Activated CD4-positive, alpha-beta T cell treated with anti-CD3 and anti-CD28 coated beads for 24 hours (primary cell): ENCODE data around the gene EFNA5.

Source experiments
- DNase-seq, 2 donors: peaks; one replicate each; pipeline ENCODE4 v3.0.0-alpha.2; 2020; ENCODE audit warnings: low read depth in 2 of 2

The EFNA5 gene

DNA sequence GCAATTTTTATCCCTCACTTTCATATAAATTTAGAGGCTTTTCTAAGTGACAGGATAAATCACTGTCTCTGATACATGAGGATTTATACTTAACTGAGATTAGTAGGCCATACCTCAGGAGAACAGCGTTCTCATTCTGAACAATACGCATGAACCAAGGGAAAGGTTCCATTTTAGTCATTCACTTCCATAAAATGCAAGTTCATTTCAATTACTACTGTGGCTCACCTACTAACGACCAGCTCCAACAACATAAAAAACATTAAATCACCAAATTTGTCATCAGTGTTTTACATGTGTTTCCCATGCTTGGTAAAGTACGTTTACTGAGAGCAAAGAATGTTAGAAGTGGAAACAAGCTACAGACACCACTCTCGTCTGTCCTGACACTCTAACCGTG is 67.4 kb downstream of the EFNA5 start:
- no peak for DNase-seq

GRCh38 chr5:107602896-107603295 is 67.8 kb downstream of the EFNA5 start:
- no peak for DNase-seq

- DNase-seq, result no peak
These were observed 69.7 kb downstream of the EFNA5 start for GRCh38 chr5:107601076-107601475.

DNA sequence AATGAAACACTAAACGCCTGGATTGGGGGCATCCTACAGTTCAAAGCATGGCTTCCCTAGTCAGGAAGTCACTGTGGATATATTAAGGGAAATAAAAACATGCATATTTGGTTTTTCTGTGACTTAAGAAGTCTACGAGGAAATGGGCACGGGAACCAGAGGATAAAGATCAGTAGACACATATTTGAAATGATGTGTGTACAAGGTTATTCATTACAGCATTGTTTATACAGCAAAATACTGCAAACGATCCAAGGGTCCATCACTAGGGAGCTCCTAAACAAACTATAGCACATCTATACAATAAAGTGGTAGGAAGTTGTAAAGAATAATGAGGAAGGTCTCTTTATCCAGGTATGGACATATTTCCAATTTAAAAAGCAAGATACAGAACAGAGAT is 71.8 kb downstream of the EFNA5 start:
- DNase-seq, result no peak

GRCh38 chr5:107597803-107598202 is 72.9 kb downstream of the EFNA5 start:
- no peak for DNase-seq

DNA sequence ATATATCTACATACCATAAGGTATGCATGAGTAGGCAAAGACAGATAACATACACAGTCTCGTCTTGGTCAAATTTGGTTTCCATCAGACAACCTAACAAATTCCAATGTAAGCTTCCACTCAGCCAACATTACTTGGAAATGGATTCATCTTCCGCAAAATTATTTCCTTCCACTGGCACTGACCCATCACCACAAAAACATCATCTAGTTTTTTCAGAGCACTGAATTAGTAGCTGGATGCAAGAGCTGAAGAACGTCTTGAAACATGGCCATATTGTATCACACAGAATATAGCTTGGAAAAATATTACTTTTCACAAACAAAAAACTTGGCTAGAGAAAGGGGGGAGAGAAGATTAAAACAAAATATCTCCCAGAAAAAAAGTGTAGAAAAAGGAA is 73.5 kb downstream of the EFNA5 start:
- no peak for DNase-seq

- DNase-seq, result no peak
These were observed 76.3 kb downstream of the EFNA5 start for GRCh38 chr5:107594253-107595045.

DNA sequence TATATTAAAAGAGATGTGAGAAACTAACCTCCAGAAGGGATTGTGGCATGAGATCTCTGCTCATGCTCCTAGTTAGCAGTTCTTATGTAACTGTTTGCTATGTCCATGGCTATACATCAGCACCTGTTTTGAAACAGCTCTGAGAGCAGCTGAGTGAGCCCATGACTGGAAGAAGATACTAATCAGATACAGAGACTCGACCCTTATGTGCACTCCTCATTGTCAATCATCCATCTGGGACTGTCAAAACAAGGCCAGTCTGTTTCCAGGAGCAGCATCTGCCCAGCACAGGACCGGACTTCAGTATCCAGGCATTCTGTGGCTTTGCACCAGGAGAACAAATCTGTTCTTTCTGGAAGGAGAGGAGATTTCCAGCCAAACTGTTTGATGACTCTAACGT is 77.7 kb downstream of the EFNA5 start:
- DNase-seq, result no peak

DNA sequence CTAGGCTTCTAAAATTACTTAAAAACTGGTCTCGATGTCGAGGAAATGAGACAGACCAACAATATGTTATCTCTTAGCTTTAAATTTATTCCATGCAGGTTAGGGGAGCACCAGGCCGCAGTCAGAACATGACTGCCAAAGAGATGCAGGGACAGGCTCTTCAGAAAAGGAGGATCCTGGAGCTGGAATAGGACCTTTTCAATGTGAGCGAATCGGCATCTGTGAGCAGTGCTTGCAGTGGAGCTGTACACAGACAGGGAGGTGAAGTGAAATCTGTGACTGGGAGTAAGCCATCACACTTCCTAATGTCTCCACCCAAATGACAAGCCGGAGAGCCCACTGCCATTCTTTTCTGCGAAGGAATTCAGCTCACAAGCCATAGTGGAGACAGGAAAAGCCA is 78.2 kb downstream of the EFNA5 start:
- no peak for DNase-seq

- no peak for DNase-seq
These were observed 80.1 kb downstream of the EFNA5 start for GRCh38 chr5:107590686-107591085.

DNA sequence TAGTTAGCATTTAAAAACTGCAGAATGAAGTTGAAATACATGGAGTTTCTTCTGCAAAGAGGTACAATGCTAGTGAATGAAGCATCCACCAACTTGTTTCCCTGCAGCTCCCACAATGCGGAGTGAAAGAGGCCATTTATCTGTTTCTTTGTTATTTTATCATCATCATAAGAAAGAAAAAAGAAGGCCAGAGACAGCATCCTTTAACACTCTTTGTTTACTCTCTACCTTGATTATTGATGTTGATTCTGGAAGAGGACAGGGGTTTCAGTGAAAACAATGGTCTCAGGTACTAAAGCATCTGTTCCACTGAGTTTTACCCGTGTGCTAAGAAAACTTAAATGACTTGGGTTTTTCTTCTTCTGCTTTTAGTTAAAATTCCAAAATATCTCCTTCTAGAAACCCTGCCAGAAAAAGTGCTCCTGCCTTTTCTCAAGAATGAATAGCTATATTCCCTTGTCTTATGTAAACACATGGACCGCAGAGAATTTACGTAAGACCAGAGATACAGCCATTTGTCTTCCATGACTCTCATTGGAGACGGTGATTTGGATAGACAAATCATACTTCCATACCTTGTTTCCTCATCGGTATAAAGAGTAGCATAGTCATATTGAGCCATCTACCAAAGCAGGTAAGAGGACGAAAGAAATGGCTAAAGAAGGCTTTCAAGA is 81.1 kb downstream of the EFNA5 start:
- no peak for DNase-seq

GRCh38 chr5:107582625-107583024 is 88.1 kb downstream of the EFNA5 start:
- no peak for DNase-seq

- no peak for DNase-seq
These were observed 89.6 kb downstream of the EFNA5 start for GRCh38 chr5:107580889-107581820.

- no peak for DNase-seq
These were observed 92.6 kb downstream of the EFNA5 start for GRCh38 chr5:107578051-107578635.

GRCh38 chr5:107577394-107577950 is 93.3 kb downstream of the EFNA5 start:
- no peak for DNase-seq

DNA sequence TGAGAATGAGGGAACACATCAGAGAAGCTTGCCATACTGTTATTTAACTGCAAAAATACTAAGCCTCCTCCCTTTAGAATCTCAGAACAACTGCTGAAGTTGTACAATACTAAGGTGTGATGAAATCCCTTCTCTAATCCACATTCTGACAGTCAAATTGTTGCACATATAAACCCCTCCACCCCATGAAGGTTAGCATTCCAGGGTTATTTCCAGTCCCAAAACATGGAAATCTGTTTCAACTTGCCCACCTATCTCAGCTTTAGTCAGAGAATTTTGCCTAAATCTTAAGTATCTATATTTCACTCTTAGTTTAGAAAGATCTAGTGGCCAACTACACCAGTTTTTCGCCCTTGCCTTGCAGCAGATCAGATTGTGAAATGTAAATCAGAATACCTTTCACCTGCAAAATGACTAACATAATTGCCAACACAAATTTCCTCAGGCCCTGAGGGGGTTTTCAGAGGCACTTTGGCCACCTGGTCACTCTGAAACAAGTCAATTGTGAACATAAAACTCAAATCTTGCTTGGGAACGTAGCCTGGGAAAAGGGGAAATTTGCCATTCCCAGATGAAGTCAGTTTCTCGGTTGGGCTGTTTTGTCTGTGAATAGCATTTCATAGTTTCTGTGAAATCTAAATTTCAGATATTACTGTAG is 93.9 kb downstream of the EFNA5 start:
- DNase-seq, result no peak

GRCh38 chr5:107576155-107576554 is 94.6 kb downstream of the EFNA5 start:
- DNase-seq, result no peak

DNA sequence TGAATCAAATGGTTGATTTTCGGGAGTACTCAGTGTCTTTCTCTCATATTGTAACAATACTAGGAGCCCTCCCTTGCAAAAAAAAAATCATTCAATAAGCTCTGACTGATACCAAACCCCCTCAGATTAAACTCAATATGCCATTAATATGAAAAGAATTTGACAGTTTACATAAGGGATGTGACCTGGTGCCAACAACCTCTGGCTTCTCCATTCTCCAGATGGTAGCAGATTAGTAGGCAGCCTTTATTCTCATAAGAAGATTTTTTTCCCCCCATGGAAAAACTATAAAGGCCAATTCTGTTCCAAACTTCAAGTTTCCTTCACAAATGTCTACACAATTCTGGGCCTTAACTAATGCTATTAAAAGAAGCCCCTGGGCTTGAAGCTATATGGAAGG is 96.5 kb downstream of the EFNA5 start:
- no peak for DNase-seq

- no peak for DNase-seq
These were observed 97.9 kb downstream of the EFNA5 start for GRCh38 chr5:107572715-107573368.
